GM23338 (cell line): ENCODE results near the gene DIDO1. TPM values are rescaled to one million over a fixed set of nuclear protein-coding genes. Genes with fewer than 3 reads are reported as not detected.

Source experiments
- ATAC-seq: fragments of 200-7000 bp; cut with Tn5 transposase; 3 replicates; pipeline ENCODE4 v1.9.1; 2020
- DNase-seq: peaks from one replicate; pipeline ENCODE4 v3.0.0-alpha.2; 2015; ENCODE audit warnings: low spot score
- H2AFZ ChIP-seq: fragments of 200-600 bp; sonication (generic); 2 replicates; pipeline ENCODE4 v1.8.0; 2016; ENCODE audit warnings: antibody characterized with exemption, mild to moderate bottlenecking, moderate library complexity
- H3F3A ChIP-seq: fragments of 200-600 bp; sonication (generic); replicated peaks from 2 replicates; pipeline ENCODE4 v1.8.0; 2017; ENCODE audit warnings: antibody characterized with exemption, mixed run types, low read depth
- H3K27ac ChIP-seq: fragments of 200-600 bp; sonication (generic); 2 replicates; pipeline ENCODE4 v1.6.1; 2016; ENCODE audit warnings: low read depth
- H3K27me3 ChIP-seq: fragments of 200-600 bp; sonication (generic); 2 replicates; pipeline ENCODE4 v1.8.0; 2016; ENCODE audit warnings: mild to moderate bottlenecking, mixed run types, moderate library complexity; ENCODE audit not compliant: insufficient read depth
- H3K36me3 ChIP-seq: fragments of 200-600 bp; sonication (generic); 2 replicates; pipeline ENCODE4 v1.8.0; 2016; ENCODE audit warnings: mild to moderate bottlenecking; ENCODE audit not compliant: insufficient read depth
- H3K4me1 ChIP-seq: fragments of 200-600 bp; sonication (generic); 2 replicates; pipeline ENCODE4 v1.8.0; 2016; ENCODE audit warnings: mild to moderate bottlenecking, moderate library complexity; ENCODE audit not compliant: insufficient read depth
- H3K4me2 ChIP-seq: fragments of 200-600 bp; sonication (generic); 2 replicates; pipeline ENCODE4 v1.7.1; 2017; ENCODE audit warnings: mixed run types
- H3K4me3 ChIP-seq: fragments of 200-600 bp; sonication (generic); 2 replicates; pipeline ENCODE4 v1.6.1; 2016; ENCODE audit warnings: mixed run types
- H3K79me2 ChIP-seq: fragments of 200-600 bp; sonication (generic); replicated peaks from 2 replicates; pipeline ENCODE4 v1.8.0; 2017; ENCODE audit warnings: mild to moderate bottlenecking; ENCODE audit not compliant: insufficient read depth
- H3K9me2 ChIP-seq: fragments of 200-600 bp; sonication (generic); 2 replicates; pipeline ENCODE4 v1.8.0; 2017; ENCODE audit not compliant: insufficient read depth
- H4K20me1 ChIP-seq: fragments of 200-600 bp; sonication (generic); replicated peaks from 2 replicates; pipeline ENCODE4 v1.8.0; 2017; ENCODE audit warnings: mild to moderate bottlenecking; ENCODE audit not compliant: insufficient read depth
- H3K27ac Mint-ChIP-seq: 2 replicates; pipeline ENCODE4 v1.8.0; 2020; ENCODE audit warnings: inconsistent platforms, mild to moderate bottlenecking, moderate library complexity, mixed read lengths
- H3K27me3 Mint-ChIP-seq: 3 replicates; pipeline ENCODE4 v1.8.0; 2022; ENCODE audit warnings: low read depth, mild to moderate bottlenecking, moderate library complexity, mixed read lengths, inconsistent platforms; ENCODE audit not compliant: insufficient read depth, poor library complexity
- H3K36me3 Mint-ChIP-seq: 3 replicates; pipeline ENCODE4 v1.8.0; 2021; ENCODE audit warnings: low read depth, mild to moderate bottlenecking, inconsistent platforms, moderate library complexity, mixed read lengths
- H3K4me1 Mint-ChIP-seq: 3 replicates; pipeline ENCODE4 v1.8.0; 2020; ENCODE audit warnings: mild to moderate bottlenecking, inconsistent platforms, mixed read lengths
- H3K4me3 Mint-ChIP-seq: 3 replicates; pipeline ENCODE4 v1.8.0; 2021; ENCODE audit warnings: moderate library complexity, mild to moderate bottlenecking, inconsistent platforms, mixed read lengths
- H3K9me3 Mint-ChIP-seq: 3 replicates; pipeline ENCODE4 v1.8.0; 2020; ENCODE audit warnings: moderate library complexity, mild to moderate bottlenecking, inconsistent platforms, mixed read lengths
- ETS1 ChIP-seq: IDR thresholded peaks from 2 replicates; pipeline ENCODE4 v1.6.1; 2016; ENCODE audit warnings: antibody characterized with exemption
- EZH2phosphoT487 ChIP-seq: fragments of 200-600 bp; sonication (generic); IDR thresholded peaks from one replicate; pipeline ENCODE4 v1.8.1; 2018; ENCODE audit warnings: antibody characterized with exemption; ENCODE audit not compliant: unreplicated experiment
- JUNB ChIP-seq: IDR thresholded peaks from one replicate; pipeline ENCODE4 v1.6.1; 2016; ENCODE audit warnings: antibody characterized with exemption; ENCODE audit not compliant: unreplicated experiment
- NANOG ChIP-seq: IDR thresholded peaks from 2 replicates; pipeline ENCODE4 v1.6.1; 2016; ENCODE audit warnings: antibody characterized with exemption, borderline replicate concordance
- POLR2AphosphoS5 ChIP-seq: IDR thresholded peaks from 2 replicates; pipeline ENCODE4 v1.6.1; 2016; ENCODE audit warnings: antibody characterized with exemption, low read depth
- STAT1 ChIP-seq: IDR thresholded peaks from one replicate; pipeline ENCODE4 v1.6.1; 2016; ENCODE audit warnings: antibody characterized with exemption; ENCODE audit not compliant: unreplicated experiment
- ZNF114 ChIP-seq: fragments of 250-450 bp; sonication (Bioruptor Pico); IDR thresholded peaks from 2 replicates; pipeline ENCODE4 v1.5.0; 2020; ENCODE audit warnings: mild to moderate bottlenecking, moderate library complexity
- ZNF331 ChIP-seq: fragments of 250-450 bp; sonication (Bioruptor Pico); IDR thresholded peaks from 2 replicates; pipeline ENCODE4 v1.5.0; 2020; ENCODE audit warnings: low read depth, mild to moderate bottlenecking, moderate library complexity
- ZNF462 ChIP-seq: fragments of 250-450 bp; sonication (Bioruptor Pico); IDR thresholded peaks from 2 replicates; pipeline ENCODE4 v1.5.0; 2020; ENCODE audit warnings: mild to moderate bottlenecking, moderate library complexity
- polyA plus RNA-seq: library from polyadenylated mRNA; unstranded; fragments of >200 nt; fragmentation: Nextera tagmentation; extraction: Ambion mirVana; gene quantifications from 2 replicates; pipeline ENCODE4 v1.2.1, GENCODE V29; 2016
- total RNA-seq: library from RNA; depleted of rRNA; stranded (reverse); fragments of >200 nt; shearing (Covaris generic); gene quantifications from 2 replicates; pipeline ENCODE4 v1.2.3, GENCODE V29; 2014
- TF ChIP-seq, protein P1 (sequence below), 2 experiments: fragments of 200-600 bp in 1 of 2; sonication (generic) in 1 of 2; conservative IDR thresholded peaks; 2 replicates each; pipeline versions ENCODE4 v1.5.1 to v1.6.1; 2016 to 2017; ENCODE audit warnings: antibody characterized with exemption in 2 of 2, low read depth in 2 of 2, mild to moderate bottlenecking in 2 of 2, moderate library complexity in 1 of 2
- TF ChIP-seq, protein P2 (sequence below): IDR thresholded peaks from one replicate; pipeline ENCODE4 v1.6.1; 2018; ENCODE audit warnings: antibody characterized with exemption; ENCODE audit not compliant: unreplicated experiment

The DIDO1 gene
- total and polyA plus RNA-seq, 2 experiments from 2014 or later = 72.4 to 162 TPM

DNA sequence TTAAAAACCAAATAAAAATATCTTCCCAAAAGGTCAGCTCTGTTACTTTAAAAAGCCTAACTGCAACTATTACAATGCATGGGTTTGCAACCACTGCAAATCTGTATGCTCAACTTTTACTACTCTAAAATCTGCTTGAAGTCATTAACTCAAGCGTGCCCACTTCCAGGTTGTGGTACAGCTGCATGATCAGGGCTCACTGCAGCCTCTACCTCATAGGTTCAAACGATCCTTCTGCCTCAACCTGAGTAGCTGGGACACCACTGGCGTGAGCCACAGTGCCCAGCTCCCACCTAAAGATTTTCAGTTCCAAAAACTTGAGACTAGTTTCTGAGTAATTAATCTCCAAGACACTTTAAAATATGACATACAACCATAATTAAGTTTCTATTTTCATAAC, 8.2 kb downstream of the DIDO1 start:
- H3K4me1 Mint-ChIP-seq = peaks cover 79% of the 10 kb centered on the region
- peak overlapping the region; percentile 77 for H3K4me2 ChIP-seq
- peak overlapping the region; percentile 31; the same call in 2 of the 3 replicates for H3K4me3 Mint-ChIP-seq
- ATAC-seq = no peak
- peaks cover 36% of the 10 kb centered on the region for H3F3A ChIP-seq
- peaks cover 10% of the 10 kb centered on the region for H3K36me3 Mint-ChIP-seq
- H3K27ac Mint-ChIP-seq = peak overlapping the region; percentile 60; the same call in 1 of the 2 replicates
- H4K20me1 ChIP-seq = peaks cover 89% of the 10 kb centered on the region
- peak overlapping the region; percentile 18 for H3K4me3 ChIP-seq
- no peak for DNase-seq
- H3K4me1 ChIP-seq = peaks cover 92% of the 10 kb centered on the region
- no peaks in the 10 kb centered on the region for H3K9me3 Mint-ChIP-seq
- H3K9me2 ChIP-seq = no peaks in the 10 kb centered on the region
- H3K27me3 ChIP-seq = no peaks in the 10 kb centered on the region
- H2AFZ ChIP-seq = no peak overlapping the region
- no peak overlapping the region; the same call in 1 of the 2 replicates for H3K27ac ChIP-seq
- H3K27me3 Mint-ChIP-seq = peaks cover 11% of the 10 kb centered on the region
- TF ChIP-seq STAT1 (no peak), EZH2phosphoT487 (no peak), ZNF462 (CRISPR knock-in tag) (no peak), JUNB (no peak), NANOG (no peak), ETS1 (no peak), ZNF114 (CRISPR knock-in tag) (no peak), ZNF331 (CRISPR knock-in tag) (no peak), POLR2AphosphoS5 (no peak)
- TF ChIP-seq, protein P1, sequence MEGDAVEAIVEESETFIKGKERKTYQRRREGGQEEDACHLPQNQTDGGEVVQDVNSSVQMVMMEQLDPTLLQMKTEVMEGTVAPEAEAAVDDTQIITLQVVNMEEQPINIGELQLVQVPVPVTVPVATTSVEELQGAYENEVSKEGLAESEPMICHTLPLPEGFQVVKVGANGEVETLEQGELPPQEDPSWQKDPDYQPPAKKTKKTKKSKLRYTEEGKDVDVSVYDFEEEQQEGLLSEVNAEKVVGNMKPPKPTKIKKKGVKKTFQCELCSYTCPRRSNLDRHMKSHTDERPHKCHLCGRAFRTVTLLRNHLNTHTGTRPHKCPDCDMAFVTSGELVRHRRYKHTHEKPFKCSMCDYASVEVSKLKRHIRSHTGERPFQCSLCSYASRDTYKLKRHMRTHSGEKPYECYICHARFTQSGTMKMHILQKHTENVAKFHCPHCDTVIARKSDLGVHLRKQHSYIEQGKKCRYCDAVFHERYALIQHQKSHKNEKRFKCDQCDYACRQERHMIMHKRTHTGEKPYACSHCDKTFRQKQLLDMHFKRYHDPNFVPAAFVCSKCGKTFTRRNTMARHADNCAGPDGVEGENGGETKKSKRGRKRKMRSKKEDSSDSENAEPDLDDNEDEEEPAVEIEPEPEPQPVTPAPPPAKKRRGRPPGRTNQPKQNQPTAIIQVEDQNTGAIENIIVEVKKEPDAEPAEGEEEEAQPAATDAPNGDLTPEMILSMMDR (conservative IDR thresholded peaks at IDR 0.05; ENCODE audit: low read depth in 2 of 2) = no peak
- TF ChIP-seq, protein P2, sequence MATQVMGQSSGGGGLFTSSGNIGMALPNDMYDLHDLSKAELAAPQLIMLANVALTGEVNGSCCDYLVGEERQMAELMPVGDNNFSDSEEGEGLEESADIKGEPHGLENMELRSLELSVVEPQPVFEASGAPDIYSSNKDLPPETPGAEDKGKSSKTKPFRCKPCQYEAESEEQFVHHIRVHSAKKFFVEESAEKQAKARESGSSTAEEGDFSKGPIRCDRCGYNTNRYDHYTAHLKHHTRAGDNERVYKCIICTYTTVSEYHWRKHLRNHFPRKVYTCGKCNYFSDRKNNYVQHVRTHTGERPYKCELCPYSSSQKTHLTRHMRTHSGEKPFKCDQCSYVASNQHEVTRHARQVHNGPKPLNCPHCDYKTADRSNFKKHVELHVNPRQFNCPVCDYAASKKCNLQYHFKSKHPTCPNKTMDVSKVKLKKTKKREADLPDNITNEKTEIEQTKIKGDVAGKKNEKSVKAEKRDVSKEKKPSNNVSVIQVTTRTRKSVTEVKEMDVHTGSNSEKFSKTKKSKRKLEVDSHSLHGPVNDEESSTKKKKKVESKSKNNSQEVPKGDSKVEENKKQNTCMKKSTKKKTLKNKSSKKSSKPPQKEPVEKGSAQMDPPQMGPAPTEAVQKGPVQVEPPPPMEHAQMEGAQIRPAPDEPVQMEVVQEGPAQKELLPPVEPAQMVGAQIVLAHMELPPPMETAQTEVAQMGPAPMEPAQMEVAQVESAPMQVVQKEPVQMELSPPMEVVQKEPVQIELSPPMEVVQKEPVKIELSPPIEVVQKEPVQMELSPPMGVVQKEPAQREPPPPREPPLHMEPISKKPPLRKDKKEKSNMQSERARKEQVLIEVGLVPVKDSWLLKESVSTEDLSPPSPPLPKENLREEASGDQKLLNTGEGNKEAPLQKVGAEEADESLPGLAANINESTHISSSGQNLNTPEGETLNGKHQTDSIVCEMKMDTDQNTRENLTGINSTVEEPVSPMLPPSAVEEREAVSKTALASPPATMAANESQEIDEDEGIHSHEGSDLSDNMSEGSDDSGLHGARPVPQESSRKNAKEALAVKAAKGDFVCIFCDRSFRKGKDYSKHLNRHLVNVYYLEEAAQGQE = no peak
- H3K79me2 ChIP-seq = peaks cover 100% of the 10 kb centered on the region
- H3K36me3 ChIP-seq = peaks cover 8% of the 10 kb centered on the region; the same call in 1 of the 2 replicates
